Right kidney (tissue), 1 donor: Measurements from ENCODE around the gene KLK3.

Experiments
- DNase-seq: peaks from one replicate; pipeline ENCODE4 v3.0.0-alpha.2; 2016

The KLK3 gene

DNA sequence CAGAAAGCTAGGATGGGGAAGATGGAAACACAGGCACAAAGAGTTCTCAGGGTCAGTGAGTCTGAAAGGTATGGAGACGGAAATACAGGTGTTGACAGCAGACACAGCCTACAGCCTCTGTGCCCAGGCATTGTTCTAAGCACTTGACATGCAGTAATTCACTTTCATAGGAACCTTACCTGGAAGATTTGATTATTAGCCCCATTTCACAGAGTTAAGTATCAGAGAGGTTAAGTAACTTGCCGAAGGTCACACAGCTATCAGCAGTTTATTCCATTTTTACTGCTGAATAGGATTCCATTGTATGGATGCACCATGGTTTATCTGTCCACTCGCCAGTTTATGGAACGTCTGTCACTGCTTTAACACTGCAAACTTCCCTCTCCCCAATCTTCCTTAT is 43.3 kb downstream of the KLK3 start:
- no peak for DNase-seq

DNA sequence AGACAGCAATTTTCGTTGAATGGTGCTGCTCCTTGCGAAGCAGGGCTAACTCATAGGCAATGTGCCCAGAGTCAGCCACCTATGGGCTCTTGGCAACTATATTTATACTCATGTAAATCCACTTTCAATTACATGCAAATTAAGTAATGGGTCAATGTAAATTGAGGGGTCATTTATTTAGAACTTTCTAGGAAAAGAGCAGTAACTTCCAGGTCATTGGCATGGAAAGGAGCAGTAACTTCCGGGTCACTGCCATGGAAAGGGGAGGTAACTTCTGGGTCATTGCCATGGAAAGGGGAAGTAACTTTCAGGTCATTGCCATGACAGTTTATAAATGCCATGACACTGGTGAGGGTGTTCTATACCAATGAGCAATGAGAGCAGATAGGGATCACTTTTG is 44.9 kb downstream of the KLK3 start:
- DNase-seq = no peak

DNA sequence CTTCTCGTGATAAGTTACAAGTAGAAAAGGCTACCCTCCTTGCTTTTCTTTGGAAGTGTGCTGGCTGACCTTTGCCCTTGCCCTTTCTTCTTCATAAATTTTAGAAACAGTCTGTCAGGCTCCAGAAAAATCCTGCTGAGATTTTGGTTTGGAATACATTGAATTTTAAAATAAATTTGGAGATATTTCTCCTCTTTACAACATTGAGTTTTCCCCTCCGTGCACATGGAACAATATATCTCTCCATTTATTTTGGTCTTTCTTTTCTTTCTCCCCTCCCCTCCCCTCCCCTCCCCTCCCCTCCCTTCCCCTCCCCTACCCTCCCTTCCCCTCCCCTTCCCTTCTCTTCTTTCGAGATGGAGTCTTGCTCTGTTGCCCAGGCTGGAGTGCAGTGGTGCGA is 47.9 kb downstream of the KLK3 start:
- DNase-seq = no peak

DNA sequence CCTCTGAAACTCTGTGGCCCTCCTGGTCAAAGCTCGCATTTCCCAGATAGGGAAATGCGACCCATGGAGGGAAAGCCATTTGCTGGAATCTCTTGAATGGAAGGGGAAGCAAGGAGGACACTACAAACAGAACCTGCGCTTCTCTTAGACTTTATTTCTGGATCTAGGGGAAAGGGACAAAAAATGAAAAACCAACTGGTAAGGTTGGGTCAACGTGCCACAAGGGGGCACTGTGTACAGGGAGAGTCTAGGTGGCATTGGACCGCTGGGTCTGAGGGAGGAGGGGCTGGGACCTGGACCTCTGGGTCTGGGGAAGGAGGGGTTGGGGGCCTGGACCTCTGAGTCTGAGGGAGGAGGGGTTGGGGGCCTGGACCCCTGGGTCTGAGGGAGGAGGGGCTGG is 51.5 kb downstream of the KLK3 start:
- DNase-seq = no peak

- DNase-seq = no peak
Measured at GRCh38 chr19:50908336-50908735, 53.6 kb downstream of the KLK3 start.

DNA sequence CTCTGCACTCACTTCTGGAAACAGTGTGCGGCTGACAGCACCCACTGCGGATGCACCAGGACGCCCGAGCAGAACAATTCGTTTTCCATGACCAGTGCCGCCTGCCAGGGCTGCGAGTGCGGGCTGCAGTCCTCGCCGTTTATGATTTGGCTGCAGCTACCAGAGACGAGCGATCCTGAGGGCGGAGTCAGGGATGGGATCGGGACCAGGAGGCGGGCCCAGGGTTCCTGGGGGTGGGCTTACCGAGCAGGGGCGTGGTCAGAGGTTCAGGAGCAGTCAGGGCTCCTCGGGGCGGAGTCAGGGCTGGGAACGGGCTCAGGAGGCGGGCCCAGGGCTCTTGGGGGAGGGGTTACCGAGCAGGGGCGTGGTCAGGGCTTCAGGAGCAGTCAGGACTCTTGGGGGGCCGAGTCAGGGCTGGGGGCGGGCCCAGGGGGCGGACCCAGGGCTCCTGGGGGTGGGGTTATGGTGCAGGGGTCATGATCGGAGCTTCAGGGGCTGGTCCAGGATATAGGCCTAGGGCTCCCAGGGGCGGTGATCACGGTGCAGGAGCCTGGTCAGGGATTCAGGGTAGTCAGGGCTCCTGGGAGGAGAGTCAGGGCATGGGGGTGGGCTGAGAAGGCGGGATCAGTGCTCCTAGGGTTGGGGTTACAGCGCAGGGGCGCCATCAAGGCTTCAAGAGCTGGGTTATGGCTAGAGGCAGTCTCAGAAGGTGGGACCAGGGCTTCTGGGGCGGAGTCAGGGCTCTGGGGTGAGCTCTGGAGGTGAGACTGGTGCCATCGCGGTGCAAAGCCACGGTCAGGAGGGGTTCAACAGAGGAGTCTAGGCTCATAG is 54.7 kb downstream of the KLK3 start:
- DNase-seq = peak; percentile 44
